Astrocyte of the spinal cord (primary cell): ENCODE results near the gene LRRC74A.
"Not testable (repeated sequence)": the region's sequence is repeated elsewhere in the genome, so short reads cannot be mapped to it uniquely, and the experiment has no call there.

ENCODE experiments used
- DNase-seq: peaks from one replicate; pipeline ENCODE4 v3.0.0; 2011; ENCODE audit warnings: low read depth, low spot score
- H3K4me3 ChIP-seq: 2 replicates; pipeline ENCODE4 v1.5.1; 2011; ENCODE audit warnings: low read depth, mild to moderate bottlenecking, low read length, moderate library complexity
- in situ Hi-C: cut with HindIII; loops from 2 replicates; pipeline ENCODE4 v1.10.0; 2017; ENCODE audit warnings: low sequenced_read_pairs
- TF ChIP-seq, protein P1 (sequence below): IDR thresholded peaks from 2 replicates; pipeline ENCODE4 v1.5.1; 2012; ENCODE audit warnings: low read depth, mild to moderate bottlenecking, low read length, inconsistent platforms

LRRC74A gene

DNA sequence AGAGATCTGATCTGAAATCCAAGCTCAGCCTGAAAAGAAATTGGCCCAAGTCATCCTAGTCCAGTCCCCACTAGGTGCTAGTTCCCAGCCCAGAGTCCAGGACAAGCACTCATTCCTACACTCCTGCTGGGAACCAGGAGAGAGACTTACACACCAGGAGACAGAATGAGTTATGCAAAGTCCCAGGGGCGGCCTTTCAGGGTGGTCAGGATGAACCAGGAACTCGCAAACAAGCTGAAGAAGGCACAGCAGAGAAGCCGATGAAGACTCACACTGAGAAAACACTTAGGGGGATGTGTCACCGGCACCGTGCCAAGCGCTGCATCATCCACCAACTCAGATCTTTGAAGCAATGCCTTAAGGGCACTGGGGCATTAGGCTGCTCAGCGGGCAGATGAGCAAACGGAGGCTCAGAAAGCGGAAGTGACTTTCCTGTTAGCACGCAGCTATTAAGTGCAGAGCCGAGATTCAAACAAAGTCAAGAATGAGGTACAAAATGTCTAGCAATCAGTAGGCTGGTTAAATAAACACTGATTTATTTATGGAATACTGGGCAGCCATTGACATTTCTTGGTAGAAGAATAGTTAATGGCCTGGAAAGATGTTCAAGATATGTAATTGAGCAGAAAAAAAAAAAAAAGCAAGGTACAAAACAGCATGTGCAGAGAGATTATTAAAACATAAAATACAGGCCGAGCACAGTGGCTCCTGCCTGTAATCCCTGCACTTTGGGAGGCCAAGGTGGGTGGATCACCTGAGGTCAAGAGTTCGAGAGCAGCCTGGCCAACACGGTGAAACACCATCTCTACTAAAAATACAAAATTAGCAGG, 78.7 kb downstream of the LRRC74A start:
- no peak overlapping the region for H3K4me3 ChIP-seq
- TF ChIP-seq, protein P1, sequence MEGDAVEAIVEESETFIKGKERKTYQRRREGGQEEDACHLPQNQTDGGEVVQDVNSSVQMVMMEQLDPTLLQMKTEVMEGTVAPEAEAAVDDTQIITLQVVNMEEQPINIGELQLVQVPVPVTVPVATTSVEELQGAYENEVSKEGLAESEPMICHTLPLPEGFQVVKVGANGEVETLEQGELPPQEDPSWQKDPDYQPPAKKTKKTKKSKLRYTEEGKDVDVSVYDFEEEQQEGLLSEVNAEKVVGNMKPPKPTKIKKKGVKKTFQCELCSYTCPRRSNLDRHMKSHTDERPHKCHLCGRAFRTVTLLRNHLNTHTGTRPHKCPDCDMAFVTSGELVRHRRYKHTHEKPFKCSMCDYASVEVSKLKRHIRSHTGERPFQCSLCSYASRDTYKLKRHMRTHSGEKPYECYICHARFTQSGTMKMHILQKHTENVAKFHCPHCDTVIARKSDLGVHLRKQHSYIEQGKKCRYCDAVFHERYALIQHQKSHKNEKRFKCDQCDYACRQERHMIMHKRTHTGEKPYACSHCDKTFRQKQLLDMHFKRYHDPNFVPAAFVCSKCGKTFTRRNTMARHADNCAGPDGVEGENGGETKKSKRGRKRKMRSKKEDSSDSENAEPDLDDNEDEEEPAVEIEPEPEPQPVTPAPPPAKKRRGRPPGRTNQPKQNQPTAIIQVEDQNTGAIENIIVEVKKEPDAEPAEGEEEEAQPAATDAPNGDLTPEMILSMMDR, result no peak
- peak; percentile 97 for DNase-seq
- in situ Hi-C loops, result no loop called here

DNA sequence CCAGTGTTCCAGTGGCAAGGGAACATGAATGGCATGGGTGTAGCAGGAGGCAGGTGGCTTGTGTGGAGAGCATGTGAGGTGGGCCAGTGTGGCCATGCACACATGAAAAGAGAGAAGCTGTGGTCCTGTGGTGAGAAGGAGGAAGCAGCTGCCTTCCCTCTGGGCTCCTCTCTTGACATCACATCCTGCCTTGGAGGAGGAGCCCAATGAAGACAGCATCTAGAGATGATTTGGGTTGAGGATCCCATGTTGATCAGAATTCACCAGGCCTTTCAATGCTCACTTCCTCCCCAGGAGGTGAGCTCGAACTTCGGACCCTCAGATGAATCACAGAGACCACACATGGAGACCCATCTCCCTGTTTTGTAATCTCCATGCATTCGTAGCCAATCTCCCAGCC, 82.6 kb downstream of the LRRC74A start:
- no peak overlapping the region for H3K4me3 ChIP-seq
- in situ Hi-C loops, result no loop called here
- no peak for DNase-seq
- TF ChIP-seq, protein P1, result no peak

DNA sequence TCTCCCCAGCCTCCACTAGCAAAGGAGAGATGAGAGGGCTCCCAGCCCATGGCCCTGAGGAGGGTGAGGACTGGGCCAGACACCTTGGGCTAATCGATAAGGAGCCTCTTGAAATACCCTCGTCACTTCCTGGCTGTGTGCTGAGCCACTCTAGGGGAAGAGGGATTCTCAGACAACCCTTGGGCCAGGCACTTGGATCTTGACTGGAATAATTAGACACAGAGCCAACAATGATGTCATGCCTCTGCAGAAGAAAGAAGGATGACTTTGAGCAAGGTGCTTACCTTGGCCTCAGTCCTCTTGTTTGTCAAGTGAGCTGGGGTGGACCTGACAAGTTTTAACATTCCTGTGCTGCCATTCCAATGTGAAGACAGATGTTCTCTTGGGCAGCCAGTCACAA, 83.1 kb downstream of the LRRC74A start:
- DNase-seq, result no peak
- in situ Hi-C loops, result no loop called here
- H3K4me3 ChIP-seq, result no peak overlapping the region
- TF ChIP-seq, protein P1, result no peak

DNA sequence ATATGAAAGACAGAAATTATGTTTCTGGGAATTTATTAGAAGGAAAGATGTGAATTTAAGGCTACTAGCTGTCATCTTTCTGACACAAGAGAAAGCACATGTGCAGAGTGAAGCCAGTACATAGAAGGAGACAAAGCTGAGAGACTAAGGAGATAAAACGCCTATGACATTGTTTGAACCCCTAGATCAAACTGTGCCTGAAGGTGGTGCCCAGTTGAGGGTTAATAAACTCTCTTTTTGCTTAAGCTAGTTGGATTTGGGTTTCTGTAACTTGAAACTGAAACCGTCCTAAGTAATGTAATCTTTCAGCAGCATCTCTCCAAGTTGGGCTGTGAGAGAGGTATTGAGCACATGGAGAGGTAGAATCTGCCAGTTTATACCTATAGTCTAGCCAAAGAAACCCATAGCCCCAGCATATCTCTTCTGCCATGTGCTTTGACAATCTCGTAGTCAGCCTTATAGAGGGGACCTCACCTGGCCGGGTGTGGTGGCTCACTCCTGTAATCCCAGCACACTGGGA, 84.2 kb downstream of the LRRC74A start:
- in situ Hi-C loops, result no loop called here
- TF ChIP-seq, protein P1, result no peak
- no peak overlapping the region for H3K4me3 ChIP-seq
- DNase-seq, result no peak

DNA sequence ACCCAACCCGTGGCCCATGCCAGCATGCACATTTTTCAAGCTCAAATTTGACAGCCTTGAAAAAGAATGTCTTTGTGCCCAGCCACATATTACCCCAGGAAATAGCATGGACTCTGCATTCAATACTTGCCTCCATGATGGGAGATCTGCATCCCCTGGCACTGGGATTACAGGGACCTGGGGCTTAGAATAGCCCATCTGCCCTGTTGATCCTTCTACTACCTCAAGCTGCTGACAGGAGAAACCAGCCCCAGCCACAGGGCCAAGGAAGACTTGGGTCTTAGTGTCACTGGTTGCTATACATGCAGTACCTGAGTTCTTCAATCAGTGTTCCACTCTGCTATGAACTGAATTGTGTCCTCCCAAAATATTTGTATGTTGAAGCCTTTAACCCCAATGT, 85.3 kb downstream of the LRRC74A start:
- TF ChIP-seq, protein P1, result no peak
- DNase-seq, result no peak
- no peak overlapping the region for H3K4me3 ChIP-seq
- in situ Hi-C loops, result no loop called here

DNA sequence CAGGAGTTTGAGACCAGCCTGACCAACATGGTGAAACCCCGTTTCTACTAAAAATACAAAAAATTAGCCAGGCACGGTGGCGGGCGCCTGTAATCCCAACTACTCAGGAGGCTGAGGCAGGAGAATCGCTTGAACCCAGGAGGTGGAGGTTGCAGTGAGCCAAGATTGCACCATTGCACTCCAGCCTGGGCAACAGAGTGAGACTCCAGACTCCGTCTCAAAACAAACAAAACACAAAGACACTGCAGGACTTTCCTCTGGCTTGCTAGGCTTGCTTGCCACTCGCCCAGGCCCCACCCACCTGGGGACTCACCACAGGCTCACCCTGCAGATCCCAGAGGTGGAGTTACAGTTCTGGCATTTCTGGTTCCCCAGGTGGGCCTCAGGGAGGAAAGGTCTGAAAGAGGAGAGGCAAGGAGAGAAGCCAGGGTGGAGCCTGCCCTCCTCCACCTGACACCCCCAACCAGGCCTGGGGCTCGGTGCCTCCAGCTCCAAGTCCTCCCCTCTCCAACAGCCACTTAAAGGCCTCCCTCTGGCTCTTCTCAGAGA, 88.4 kb downstream of the LRRC74A start:
- H3K4me3 ChIP-seq, in situ Hi-C loops, DNase-seq: not testable (repeated sequence)

DNA sequence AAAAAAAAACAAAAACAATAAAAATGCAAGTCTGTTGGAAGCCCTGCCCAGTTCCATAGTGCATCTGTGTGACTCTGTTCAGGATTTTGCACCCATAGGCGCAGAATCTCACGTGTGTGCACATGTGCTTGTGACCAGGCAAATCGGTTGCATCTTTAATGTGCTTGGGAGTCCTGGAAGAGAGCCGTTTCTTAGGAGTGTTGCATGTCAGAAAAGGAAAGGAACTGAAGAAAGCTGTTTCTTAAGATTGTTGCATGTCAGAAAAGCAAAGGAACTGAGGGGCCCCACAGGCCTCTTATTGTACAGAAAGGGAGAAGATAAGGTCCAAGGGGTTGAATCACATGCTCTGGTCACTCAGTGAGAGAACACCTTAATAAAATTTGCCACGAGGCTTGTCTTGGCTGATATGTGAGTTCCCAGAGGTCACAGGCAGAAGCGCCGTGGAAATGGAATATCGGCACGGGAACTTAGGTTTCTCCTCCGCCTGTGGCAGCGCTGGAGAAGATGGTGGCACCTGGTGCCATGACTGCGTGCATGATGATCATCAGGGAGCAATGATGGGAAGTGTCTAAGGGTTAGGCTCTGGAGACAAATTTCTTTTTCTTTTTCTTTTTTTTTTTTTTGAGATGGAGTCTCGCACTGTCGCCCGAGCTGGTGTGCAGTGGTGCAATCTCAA, 90.0 kb downstream of the LRRC74A start:
- DNase-seq, result no peak
- no peak overlapping the region for H3K4me3 ChIP-seq
- in situ Hi-C loops, result no loop called here
- TF ChIP-seq, protein P1, result no peak
